ENCODE data around the gene UBE2L6.

The UBE2L6 gene

GRCh38 chr11:57546869-57547475 lies 20.5 kb downstream of the UBE2L6 start:
- H3K4me3 ChIP-seq (ENCODE audit: low read depth, low read length): no peak overlapping the region
- no peak for TF ChIP-seq CTCF (IDR thresholded peaks at IDR 0.05; ENCODE audit: low read depth, low read length, missing control alignments)
- in situ Hi-C loops (cut with HindIII; ENCODE audit: low sequenced_read_pairs): no loop called here
- DNase-seq (ENCODE audit: low read depth): no peak

- no peak for TF ChIP-seq CTCF (IDR thresholded peaks at IDR 0.05; ENCODE audit: low read depth, low read length, missing control alignments)
- no peak overlapping the region for H3K4me3 ChIP-seq (ENCODE audit: low read depth, low read length)
- no peak for DNase-seq (ENCODE audit: low read depth)
- in situ Hi-C loops (cut with HindIII; ENCODE audit: low sequenced_read_pairs): no loop called here
Measured at GRCh38 chr11:57546451-57546850, 21.0 kb downstream of the UBE2L6 start.

GRCh38 chr11:57545883-57546282 lies 21.6 kb downstream of the UBE2L6 start:
- no peak for DNase-seq (ENCODE audit: low read depth)
- TF ChIP-seq CTCF (IDR thresholded peaks at IDR 0.05; ENCODE audit: low read depth, low read length, missing control alignments): no peak
- in situ Hi-C loops (cut with HindIII; ENCODE audit: low sequenced_read_pairs): no loop called here
- H3K4me3 ChIP-seq (ENCODE audit: low read depth, low read length): no peak overlapping the region

GRCh38 chr11:57544566-57544965 lies 22.9 kb downstream of the UBE2L6 start:
- TF ChIP-seq CTCF (IDR thresholded peaks at IDR 0.05; ENCODE audit: low read depth, low read length, missing control alignments): no peak
- DNase-seq (ENCODE audit: low read depth): no peak
- no peak overlapping the region for H3K4me3 ChIP-seq (ENCODE audit: low read depth, low read length)
- in situ Hi-C loops (cut with HindIII; ENCODE audit: low sequenced_read_pairs): no loop called here

- DNase-seq (ENCODE audit: low read depth): no peak
- H3K4me3 ChIP-seq (ENCODE audit: low read depth, low read length): no peak overlapping the region
- in situ Hi-C loops (cut with HindIII; ENCODE audit: low sequenced_read_pairs): no loop called here
Measured at GRCh38 chr11:57543593-57543992, 23.9 kb downstream of the UBE2L6 start.

GRCh38 chr11:57542582-57542981 lies 24.9 kb downstream of the UBE2L6 start:
- no peak for DNase-seq (ENCODE audit: low read depth)
- in situ Hi-C loops (cut with HindIII; ENCODE audit: low sequenced_read_pairs): no loop called here
- H3K4me3 ChIP-seq (ENCODE audit: low read depth, low read length): no peak overlapping the region
- TF ChIP-seq CTCF (IDR thresholded peaks at IDR 0.05; ENCODE audit: low read depth, low read length, missing control alignments): no peak

More at GRCh38 chr11:57543593-57543992, 23.9 kb downstream of the UBE2L6 start:
- TF ChIP-seq CTCF (IDR thresholded peaks at IDR 0.05; ENCODE audit: low read depth, low read length, missing control alignments): no peak

Data from astrocyte of the cerebellum (primary cell).